ENCODE measurements around the gene IL1RAP. TPM values are rescaled to one million over a fixed set of nuclear protein-coding genes. Genes with fewer than 3 reads are reported as not detected.

IL1RAP gene
- total and polyA plus RNA-seq, 9 of the 15 experiments (the other 6 are each of a cell fraction or from before 2014, with no cell fraction given), result 0.23 to 1.8 (median 0.88) TPM

DNA sequence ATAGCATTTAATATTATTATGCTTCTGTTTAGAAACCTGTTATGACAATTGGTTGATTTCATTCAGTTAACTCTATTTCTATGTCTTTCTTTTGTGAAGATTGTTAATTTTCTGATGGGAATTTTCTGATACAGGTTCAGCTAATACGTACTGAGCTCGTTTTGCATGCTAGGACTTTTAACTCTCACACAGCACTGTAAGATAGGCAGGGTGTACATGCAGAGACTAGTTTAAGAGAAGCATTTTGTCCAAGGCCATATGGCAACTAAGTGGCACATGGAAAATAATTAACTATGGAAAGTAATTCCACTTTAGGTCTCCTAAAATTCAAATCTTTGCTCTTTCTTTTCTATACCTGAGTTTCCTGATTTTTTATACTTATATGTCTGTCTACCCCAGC is 81.9 kb downstream of the IL1RAP start:
- Histone ChIP-seq H3K27me3 (ENCODE audit: control insufficient read depth in 2 of 2, insufficient read depth in 2 of 2, low read length in 2 of 2) (no peaks in the 10 kb centered on the region), H3K36me3 (ENCODE audit: control insufficient read depth, insufficient read depth, low read length) (no peaks in the 10 kb centered on the region), H2AFZ (ENCODE audit: low read depth, low read length) (no peak overlapping the region), H3K9me1 (ENCODE audit: control insufficient read depth, insufficient read depth, low read length) (no peaks in the 10 kb centered on the region), H3K9me3 (replicated peaks; ENCODE audit: control insufficient read depth, insufficient read depth, low read depth, low read length) (no peaks in the 10 kb centered on the region), H3K4me1 (replicated peaks in 1 of 2; ENCODE audit: control insufficient read depth in 2 of 2, insufficient read depth in 2 of 2, low read length in 2 of 2) (no peaks in the 10 kb centered on the region), H3K79me2 (ENCODE audit: control insufficient read depth, insufficient read depth, low read length) (no peaks in the 10 kb centered on the region), H4K20me1 (replicated peaks; ENCODE audit: control insufficient read depth, insufficient read depth, low read length) (no peaks in the 10 kb centered on the region), H3K4me3 (no peak overlapping the region), H3K9ac (ENCODE audit: insufficient read depth in 1 of 2, low read depth in 2 of 2, low read length in 2 of 2) (no peak overlapping the region), H3K4me2 (ENCODE audit: insufficient read depth, low read length) (no peak overlapping the region), H3K27ac (ENCODE audit: extremely low read depth, low read depth, low read length) (no peak overlapping the region)
- in situ Hi-C loops (cut with MboI), result no loop called here
- no peak for DNase-seq (ENCODE audit: extremely low read depth in 1 of 4, low spot score in 3 of 4)
- intact Hi-C loops (cut with micrococcal nuclease), result no loop called here
- TF ChIP-seq CC2D1A (IDR thresholded peaks at IDR 0.05) (no peak), ATF1 (CRISPR knock-in tag; IDR thresholded peaks at IDR 0.05) (no peak), ATF1 (tag; IDR thresholded peaks at IDR 0.05) (no peak), BRD9 (IDR thresholded peaks at IDR 0.05; ENCODE audit: low read depth, partially characterized antibody) (no peak), MXI1 (IDR thresholded peaks at IDR 0.05; ENCODE audit: low read depth, low read length) (no peak), NELFE (IDR thresholded peaks at IDR 0.05; ENCODE audit: insufficient read depth, insufficient read length) (no peak), TBL1XR1 (IDR thresholded peaks at IDR 0.05; ENCODE audit: low read length in 2 of 2) (no peak), NFIC (IDR thresholded peaks at IDR 0.05) (no peak), DDX20 (tag; IDR thresholded peaks at IDR 0.05; ENCODE audit: low read depth) (no peak), FOXA3 (CRISPR knock-in tag; conservative IDR thresholded peaks at IDR 0.05 in 1 of 2, IDR thresholded peaks at IDR 0.05 in 1 of 2) (no peak), TCF3 (CRISPR knock-in tag; IDR thresholded peaks at IDR 0.05) (no peak), NFRKB (IDR thresholded peaks at IDR 0.05; ENCODE audit: low read depth) (no peak), RBBP5 (IDR thresholded peaks at IDR 0.05; ENCODE audit: borderline replicate concordance, insufficient read depth, low read length, poor library complexity, severe bottlenecking) (no peak), POLR2H (tag; IDR thresholded peaks at IDR 0.05; ENCODE audit: low read depth) (no peak), RAD51 (IDR thresholded peaks at IDR 0.05; ENCODE audit: borderline replicate concordance, low read depth) (no peak)
- TF ChIP-seq, protein P1, sequence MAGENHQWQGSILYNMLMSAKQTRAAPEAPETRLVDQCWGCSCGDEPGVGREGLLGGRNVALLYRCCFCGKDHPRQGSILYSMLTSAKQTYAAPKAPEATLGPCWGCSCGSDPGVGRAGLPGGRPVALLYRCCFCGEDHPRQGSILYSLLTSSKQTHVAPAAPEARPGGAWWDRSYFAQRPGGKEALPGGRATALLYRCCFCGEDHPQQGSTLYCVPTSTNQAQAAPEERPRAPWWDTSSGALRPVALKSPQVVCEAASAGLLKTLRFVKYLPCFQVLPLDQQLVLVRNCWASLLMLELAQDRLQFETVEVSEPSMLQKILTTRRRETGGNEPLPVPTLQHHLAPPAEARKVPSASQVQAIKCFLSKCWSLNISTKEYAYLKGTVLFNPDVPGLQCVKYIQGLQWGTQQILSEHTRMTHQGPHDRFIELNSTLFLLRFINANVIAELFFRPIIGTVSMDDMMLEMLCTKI (IDR thresholded peaks at IDR 0.05; ENCODE audit: partially characterized antibody), result no peak
- TF ChIP-seq, protein P2, sequence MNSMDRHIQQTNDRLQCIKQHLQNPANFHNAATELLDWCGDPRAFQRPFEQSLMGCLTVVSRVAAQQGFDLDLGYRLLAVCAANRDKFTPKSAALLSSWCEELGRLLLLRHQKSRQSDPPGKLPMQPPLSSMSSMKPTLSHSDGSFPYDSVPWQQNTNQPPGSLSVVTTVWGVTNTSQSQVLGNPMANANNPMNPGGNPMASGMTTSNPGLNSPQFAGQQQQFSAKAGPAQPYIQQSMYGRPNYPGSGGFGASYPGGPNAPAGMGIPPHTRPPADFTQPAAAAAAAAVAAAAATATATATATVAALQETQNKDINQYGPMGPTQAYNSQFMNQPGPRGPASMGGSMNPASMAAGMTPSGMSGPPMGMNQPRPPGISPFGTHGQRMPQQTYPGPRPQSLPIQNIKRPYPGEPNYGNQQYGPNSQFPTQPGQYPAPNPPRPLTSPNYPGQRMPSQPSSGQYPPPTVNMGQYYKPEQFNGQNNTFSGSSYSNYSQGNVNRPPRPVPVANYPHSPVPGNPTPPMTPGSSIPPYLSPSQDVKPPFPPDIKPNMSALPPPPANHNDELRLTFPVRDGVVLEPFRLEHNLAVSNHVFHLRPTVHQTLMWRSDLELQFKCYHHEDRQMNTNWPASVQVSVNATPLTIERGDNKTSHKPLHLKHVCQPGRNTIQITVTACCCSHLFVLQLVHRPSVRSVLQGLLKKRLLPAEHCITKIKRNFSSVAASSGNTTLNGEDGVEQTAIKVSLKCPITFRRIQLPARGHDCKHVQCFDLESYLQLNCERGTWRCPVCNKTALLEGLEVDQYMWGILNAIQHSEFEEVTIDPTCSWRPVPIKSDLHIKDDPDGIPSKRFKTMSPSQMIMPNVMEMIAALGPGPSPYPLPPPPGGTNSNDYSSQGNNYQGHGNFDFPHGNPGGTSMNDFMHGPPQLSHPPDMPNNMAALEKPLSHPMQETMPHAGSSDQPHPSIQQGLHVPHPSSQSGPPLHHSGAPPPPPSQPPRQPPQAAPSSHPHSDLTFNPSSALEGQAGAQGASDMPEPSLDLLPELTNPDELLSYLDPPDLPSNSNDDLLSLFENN (IDR thresholded peaks at IDR 0.05; ENCODE audit: low read depth in 2 of 2, low read length in 2 of 2), result no peak
- FAIRE-seq, result no peak
- WGBS (ENCODE audit: insufficient coverage, low coverage, missing lambda C conversion rate), result 6% methylated on average over 2 of the region's 2 CpGs
- no peak for ATAC-seq
- BruUV-seq (replicated peaks), result no TSS peak
- CTCF ChIA-PET (ENCODE audit: low intra/inter-chr PET ratio), result no interaction called here
- POLR2A ChIA-PET, result no interaction called here
